Hepatocyte (in vitro differentiated cells): Measurements from ENCODE around the gene NMNAT2.

Source experiments
- CTCF ChIP-seq: fragments of 200-600 bp; sonication (generic); IDR thresholded peaks from 2 replicates; pipeline ENCODE4 v1.5.1; 2016; ENCODE audit warnings: antibody characterized with exemption, mild to moderate bottlenecking; ENCODE audit not compliant: poor library complexity
- EZH2phosphoT487 ChIP-seq: fragments of 200-600 bp; sonication (generic); IDR thresholded peaks from one replicate; pipeline ENCODE4 v1.6.1; 2018; ENCODE audit warnings: antibody characterized with exemption, mild to moderate bottlenecking, low read depth, moderate library complexity; ENCODE audit not compliant: unreplicated experiment, severe bottlenecking

GRCh38 chr1:183273300-183273699 is 144.9 kb downstream of the NMNAT2 start:
- no peak for TF ChIP-seq CTCF
- TF ChIP-seq EZH2phosphoT487 = no peak
